ENCODE measurements around the gene GBX1.

DNA sequence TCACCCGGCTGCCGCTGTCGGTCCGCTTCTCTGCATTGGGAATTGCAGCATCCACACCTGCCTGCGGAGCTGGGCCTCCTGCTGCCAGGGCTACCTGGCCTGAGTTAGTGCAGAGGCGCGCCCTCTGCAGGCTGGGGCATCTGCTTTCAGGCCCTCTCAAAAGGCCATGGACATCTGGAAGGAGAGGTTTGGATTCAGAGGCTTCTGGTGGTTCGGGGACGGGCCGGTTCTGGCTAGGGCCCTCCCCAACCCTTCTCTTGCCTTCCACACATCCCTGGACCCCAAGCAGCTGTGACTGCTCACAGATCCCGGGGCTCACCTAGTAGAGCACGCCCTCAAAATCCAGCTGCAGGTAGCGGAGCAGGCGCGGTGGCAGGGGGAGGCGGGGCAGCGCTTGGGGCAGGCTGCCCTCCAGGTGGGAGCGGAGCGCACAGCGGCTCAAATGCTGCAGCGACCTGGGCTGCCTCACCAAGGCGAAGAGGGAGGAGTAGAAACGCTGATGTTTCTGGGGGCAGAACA, 8.4 kb upstream of the GBX1 start:
- TF ChIP-seq, protein P1, sequence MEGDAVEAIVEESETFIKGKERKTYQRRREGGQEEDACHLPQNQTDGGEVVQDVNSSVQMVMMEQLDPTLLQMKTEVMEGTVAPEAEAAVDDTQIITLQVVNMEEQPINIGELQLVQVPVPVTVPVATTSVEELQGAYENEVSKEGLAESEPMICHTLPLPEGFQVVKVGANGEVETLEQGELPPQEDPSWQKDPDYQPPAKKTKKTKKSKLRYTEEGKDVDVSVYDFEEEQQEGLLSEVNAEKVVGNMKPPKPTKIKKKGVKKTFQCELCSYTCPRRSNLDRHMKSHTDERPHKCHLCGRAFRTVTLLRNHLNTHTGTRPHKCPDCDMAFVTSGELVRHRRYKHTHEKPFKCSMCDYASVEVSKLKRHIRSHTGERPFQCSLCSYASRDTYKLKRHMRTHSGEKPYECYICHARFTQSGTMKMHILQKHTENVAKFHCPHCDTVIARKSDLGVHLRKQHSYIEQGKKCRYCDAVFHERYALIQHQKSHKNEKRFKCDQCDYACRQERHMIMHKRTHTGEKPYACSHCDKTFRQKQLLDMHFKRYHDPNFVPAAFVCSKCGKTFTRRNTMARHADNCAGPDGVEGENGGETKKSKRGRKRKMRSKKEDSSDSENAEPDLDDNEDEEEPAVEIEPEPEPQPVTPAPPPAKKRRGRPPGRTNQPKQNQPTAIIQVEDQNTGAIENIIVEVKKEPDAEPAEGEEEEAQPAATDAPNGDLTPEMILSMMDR (IDR thresholded peaks at IDR 0.05), result no peak
- no peak for TF ChIP-seq POLR2A (IDR thresholded peaks at IDR 0.05)

Measured in adrenal gland (tissue), 5 donors.